HepG2 (cell line): Measurements from ENCODE around the gene ALOX5. TPM values are rescaled to one million over a fixed set of nuclear protein-coding genes. Genes with fewer than 3 reads are reported as not detected.
A peak's percentile ranks its signal among the peaks of the same experiment; 100 is the strongest.

ENCODE experiments used
- ATAC-seq: fragments of 200-7000 bp; cut with Tn5 transposase; 3 replicates; pipeline ENCODE4 v1.9.1; 2020; ENCODE audit warnings: mild to moderate bottlenecking, moderate library complexity
- BruUV-seq: library from RNA; stranded (reverse); fragments of 400-500 nt; replicated peaks from 2 replicates; lab custom pipeline; 2021; lab: Mats Ljungman, UMichigan
- CTCF ChIA-PET: fragments of 300-600 bp; formaldehyde crosslinking; extraction: SDS; loops from one replicate; lab custom pipeline; 2021; ENCODE audit warnings: low total read pairs, inconsistent platforms, low intra/inter-chr PET ratio; lab: Yijun Ruan, JAX
- POLR2A ChIA-PET: fragments of 350-600 bp; sonication (Branson Sonifier 250); formaldehyde crosslinking; loops from one replicate; lab custom pipeline; 2020; ENCODE audit warnings: antibody characterized with exemption, inconsistent platforms; lab: Yijun Ruan, JAX
- DNase-seq: peaks from one replicate; pipeline ENCODE4 v3.0.0-alpha.2; 2015; ENCODE audit warnings: low spot score
- FAIRE-seq: peaks from 3 replicates; lab custom pipeline; 2011; peaks lifted over from hg19 to GRCh38; lab: Jason Lieb, UNC
- H2AFZ ChIP-seq: one replicate; pipeline ENCODE4 v1.6.1; 2011; ENCODE audit warnings: low read length, inconsistent platforms
- H3K27ac ChIP-seq: fragments of 300-600 bp; 3 replicates; pipeline ENCODE4 v1.8.0; 2011; ENCODE audit warnings: mixed run types, mild to moderate bottlenecking, mixed read lengths, low read length, inconsistent platforms; ENCODE audit not compliant: insufficient read depth; ENCODE audit errors: extremely low read length
- H3K27me3 ChIP-seq, 2 experiments: fragments of 200-600 bp in 1 of 2; 2 replicates in 1 of 2; 3 replicates in 1 of 2; pipeline versions ENCODE4 v1.6.0 to v1.8.0; 2011; ENCODE audit warnings: low read length in 2 of 2, mild to moderate bottlenecking in 2 of 2, moderate library complexity in 2 of 2, inconsistent platforms in 1 of 2; ENCODE audit not compliant: insufficient read depth in 2 of 2, control insufficient read depth in 1 of 2
- H3K36me3 ChIP-seq, 2 experiments: fragments of 200-600 bp in 1 of 2; replicated peaks in 1 of 2; 2 replicates in 1 of 2; 3 replicates in 1 of 2; pipeline versions ENCODE4 v1.5.1 to v1.8.0; 2011; ENCODE audit warnings: low read length in 2 of 2, inconsistent platforms in 1 of 2; ENCODE audit not compliant: insufficient read depth in 2 of 2, control insufficient read depth in 1 of 2
- H3K4me1 ChIP-seq: 2 replicates; pipeline ENCODE4 v1.5.1; 2012; ENCODE audit warnings: low read length, inconsistent platforms; ENCODE audit not compliant: insufficient read depth
- H3K4me2 ChIP-seq: 2 replicates; pipeline ENCODE4 v1.6.0; 2011; ENCODE audit warnings: low read depth, low read length, inconsistent platforms
- H3K4me3 ChIP-seq, 3 experiments: fragments of 200-600 bp in 1 of 3; sonication (generic), shearing (Covaris generic) in 1 of 3; replicated peaks in 1 of 3; 2 replicates each; pipeline ENCODE4 v1.5.1; 2011 to 2016; ENCODE audit warnings: low read length in 3 of 3, inconsistent platforms in 2 of 3, low read depth in 2 of 3, mild to moderate bottlenecking in 2 of 3, control low read depth in 1 of 3, mixed read lengths in 1 of 3; ENCODE audit not compliant: insufficient read depth in 1 of 3
- H3K79me2 ChIP-seq: one replicate; pipeline ENCODE4 v1.6.1; 2011; ENCODE audit warnings: low read length, inconsistent platforms; ENCODE audit not compliant: insufficient read depth
- H3K9ac ChIP-seq: 2 replicates; pipeline ENCODE4 v1.6.0; 2011; ENCODE audit warnings: mild to moderate bottlenecking, low read depth, low read length, inconsistent platforms; ENCODE audit not compliant: insufficient read depth
- H3K9me3 ChIP-seq: 2 replicates; pipeline ENCODE4 v1.5.1; 2012; ENCODE audit warnings: mild to moderate bottlenecking, low read length
- H4K20me1 ChIP-seq: 2 replicates; pipeline ENCODE4 v1.6.0; 2011; ENCODE audit warnings: inconsistent platforms, mild to moderate bottlenecking, low read length, moderate library complexity; ENCODE audit not compliant: insufficient read depth
- MLXIP ChIP-seq: sonication (generic); formaldehyde crosslinking; IDR thresholded peaks from 2 replicates; pipeline ENCODE4 v1.9.0; 2021; ENCODE audit warnings: missing genetic modification reagents, borderline replicate concordance
- PITX1 ChIP-seq: sonication (generic); formaldehyde crosslinking; IDR thresholded peaks from 2 replicates; pipeline ENCODE4 v1.5.1; 2020; ENCODE audit warnings: mild to moderate bottlenecking, missing genetic modification reagents
- ZNF296 ChIP-seq: sonication (generic); formaldehyde crosslinking; conservative IDR thresholded peaks from 2 replicates; pipeline ENCODE4 v1.5.0; 2020; ENCODE audit warnings: mild to moderate bottlenecking, missing genetic modification reagents
- ZNF484 ChIP-seq: sonication (generic); formaldehyde crosslinking; IDR thresholded peaks from 2 replicates; pipeline ENCODE4 v1.5.1; 2020; ENCODE audit warnings: mild to moderate bottlenecking, low read depth, missing genetic modification reagents, borderline replicate concordance
- ZNF672 ChIP-seq: sonication (generic); formaldehyde crosslinking; IDR thresholded peaks from 2 replicates; pipeline ENCODE4 v1.8.1; 2022; ENCODE audit warnings: missing genetic modification reagents
- WGBS: methylation state at CpG from one replicate; pipeline ENCODE4 v1.1.6; 2017; ENCODE audit warnings: low lambda C conversion rate; 5-methylcytosine and 5-hydroxymethylcytosine counted together
- in situ Hi-C: cut with HindIII; loops from 2 replicates; pipeline ENCODE4 v1.10.0; 2017; ENCODE audit warnings: low pct_unique_long_range_greater_than_20kb; ENCODE audit not compliant: extremely low pct_ligation_motif_present
- intact Hi-C: fragments of 100-400 bp; cut with micrococcal nuclease; formaldehyde crosslinking; loops from one replicate; pipeline ENCODE4 v1.10.0; 2022; ENCODE audit not compliant: unreplicated experiment
- polyA plus RNA-seq, 8 experiments: library from polyadenylated mRNA; depleted of rRNA in 3 of 8; stranded (reverse) in 7 of 8; unstranded in 1 of 8; fragments of >200 nt; fragmentation: Illumina TruSeq in 4 of 8; extraction: Trizol in 4 of 8; gene quantifications; 2 replicates each; pipeline versions ENCODE4 v1.2.1 to v1.2.3, GENCODE V29; 2011 to 2016; ENCODE audit warnings: low read depth in 4 of 8, missing spikeins in 1 of 8, mixed read lengths in 1 of 8; ENCODE audit not compliant: insufficient read depth in 1 of 8
- total RNA-seq, 5 experiments: library from RNA; depleted of rRNA; stranded (reverse); fragments of >200 nt; fragmentation: Illumina TruSeq; extraction: Trizol; gene quantifications; 2 replicates each; pipeline ENCODE4 v1.2.3, GENCODE V29; 2016; ENCODE audit warnings: low read depth in 1 of 5
- TF ChIP-seq, protein P1 (sequence below): sonication (generic); formaldehyde crosslinking; IDR thresholded peaks from 2 replicates; pipeline ENCODE4 v1.4.0; 2020; ENCODE audit warnings: missing genetic modification reagents
- TF ChIP-seq, protein P2 (sequence below), 2 experiments: IDR thresholded peaks; 2 replicates each; pipeline ENCODE4 v1.6.1; 2011 to 2012; ENCODE audit warnings: low read length in 2 of 2, borderline replicate concordance in 1 of 2, low read depth in 1 of 2, mild to moderate bottlenecking in 1 of 2, moderate library complexity in 1 of 2

Gene ALOX5
- total and polyA plus RNA-seq, 2 of the 13 experiments (the other 11 are each of a cell fraction or from before 2014, with no cell fraction given) = 0.04 TPM; not detected in 1

DNA sequence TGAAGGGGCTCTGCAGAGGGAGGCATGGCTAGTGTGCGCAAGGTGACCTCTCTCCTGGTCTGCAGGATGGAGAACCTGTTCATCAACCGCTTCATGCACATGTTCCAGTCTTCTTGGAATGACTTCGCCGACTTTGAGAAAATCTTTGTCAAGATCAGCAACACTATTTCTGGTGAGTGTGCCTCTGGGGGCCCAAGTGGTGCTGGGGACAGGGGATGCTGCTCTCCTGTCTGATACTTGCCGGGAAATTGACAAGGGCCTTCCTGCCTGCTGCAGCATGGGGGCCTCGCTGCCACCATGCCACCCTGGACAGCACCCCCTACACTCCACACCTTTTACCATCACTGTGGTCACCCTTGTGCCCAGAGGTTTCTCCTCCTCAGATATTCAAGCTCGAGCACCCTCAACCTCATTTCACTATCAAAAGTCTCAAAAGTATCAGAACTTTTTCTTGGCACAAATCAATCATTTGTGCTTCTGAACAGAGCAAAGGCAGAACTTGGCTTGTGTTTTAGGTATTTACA, 50.0 kb downstream of the ALOX5 start:
- in situ Hi-C loops = no loop called here
- ChIA-PET CTCF (no interaction called here), POLR2A (no interaction called here)
- Histone ChIP-seq H3K36me3 (no peaks in the 10 kb centered on the region), H3K4me3 (no peak overlapping the region), H3K4me1 (peaks cover 9% of the 10 kb centered on the region), H3K9ac (no peak overlapping the region), H3K27ac (no peak overlapping the region), H3K4me2 (no peak overlapping the region), H2AFZ (no peak overlapping the region), H3K27me3 (peaks cover 8 to 58% of the 10 kb centered on the region in 2 experiments), H3K9me3 (no peaks in the 10 kb centered on the region), H3K79me2 (no peaks in the 10 kb centered on the region), H4K20me1 (no peaks in the 10 kb centered on the region)
- DNase-seq (no peak), ATAC-seq (no peak), FAIRE-seq (no peak)
- BruUV-seq = no TSS peak
- WGBS = 5% methylated on average over 4 of the region's 7 CpGs
- intact Hi-C loops = no loop called here
- TF ChIP-seq ZNF672 (CRISPR knock-in tag) (no peak), ZNF296 (CRISPR knock-in tag) (no peak), MLXIP (CRISPR knock-in tag) (no peak), PITX1 (CRISPR knock-in tag) (no peak), ZNF484 (CRISPR knock-in tag) (no peak)
- TF ChIP-seq, protein P1, sequence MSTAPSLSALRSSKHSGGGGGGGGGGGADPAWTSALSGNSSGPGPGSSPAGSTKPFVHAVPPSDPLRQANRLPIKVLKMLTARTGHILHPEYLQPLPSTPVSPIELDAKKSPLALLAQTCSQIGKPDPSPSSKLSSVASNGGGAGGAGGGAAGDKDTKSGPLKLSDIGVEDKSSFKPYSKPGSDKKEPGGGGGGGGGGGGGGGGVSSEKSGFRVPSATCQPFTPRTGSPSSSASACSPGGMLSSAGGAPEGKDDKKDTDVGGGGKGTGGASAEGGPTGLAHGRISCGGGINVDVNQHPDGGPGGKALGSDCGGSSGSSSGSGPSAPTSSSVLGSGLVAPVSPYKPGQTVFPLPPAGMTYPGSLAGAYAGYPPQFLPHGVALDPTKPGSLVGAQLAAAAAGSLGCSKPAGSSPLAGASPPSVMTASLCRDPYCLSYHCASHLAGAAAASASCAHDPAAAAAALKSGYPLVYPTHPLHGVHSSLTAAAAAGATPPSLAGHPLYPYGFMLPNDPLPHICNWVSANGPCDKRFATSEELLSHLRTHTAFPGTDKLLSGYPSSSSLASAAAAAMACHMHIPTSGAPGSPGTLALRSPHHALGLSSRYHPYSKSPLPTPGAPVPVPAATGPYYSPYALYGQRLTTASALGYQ (CRISPR knock-in tag) = no peak
- TF ChIP-seq, protein P2, sequence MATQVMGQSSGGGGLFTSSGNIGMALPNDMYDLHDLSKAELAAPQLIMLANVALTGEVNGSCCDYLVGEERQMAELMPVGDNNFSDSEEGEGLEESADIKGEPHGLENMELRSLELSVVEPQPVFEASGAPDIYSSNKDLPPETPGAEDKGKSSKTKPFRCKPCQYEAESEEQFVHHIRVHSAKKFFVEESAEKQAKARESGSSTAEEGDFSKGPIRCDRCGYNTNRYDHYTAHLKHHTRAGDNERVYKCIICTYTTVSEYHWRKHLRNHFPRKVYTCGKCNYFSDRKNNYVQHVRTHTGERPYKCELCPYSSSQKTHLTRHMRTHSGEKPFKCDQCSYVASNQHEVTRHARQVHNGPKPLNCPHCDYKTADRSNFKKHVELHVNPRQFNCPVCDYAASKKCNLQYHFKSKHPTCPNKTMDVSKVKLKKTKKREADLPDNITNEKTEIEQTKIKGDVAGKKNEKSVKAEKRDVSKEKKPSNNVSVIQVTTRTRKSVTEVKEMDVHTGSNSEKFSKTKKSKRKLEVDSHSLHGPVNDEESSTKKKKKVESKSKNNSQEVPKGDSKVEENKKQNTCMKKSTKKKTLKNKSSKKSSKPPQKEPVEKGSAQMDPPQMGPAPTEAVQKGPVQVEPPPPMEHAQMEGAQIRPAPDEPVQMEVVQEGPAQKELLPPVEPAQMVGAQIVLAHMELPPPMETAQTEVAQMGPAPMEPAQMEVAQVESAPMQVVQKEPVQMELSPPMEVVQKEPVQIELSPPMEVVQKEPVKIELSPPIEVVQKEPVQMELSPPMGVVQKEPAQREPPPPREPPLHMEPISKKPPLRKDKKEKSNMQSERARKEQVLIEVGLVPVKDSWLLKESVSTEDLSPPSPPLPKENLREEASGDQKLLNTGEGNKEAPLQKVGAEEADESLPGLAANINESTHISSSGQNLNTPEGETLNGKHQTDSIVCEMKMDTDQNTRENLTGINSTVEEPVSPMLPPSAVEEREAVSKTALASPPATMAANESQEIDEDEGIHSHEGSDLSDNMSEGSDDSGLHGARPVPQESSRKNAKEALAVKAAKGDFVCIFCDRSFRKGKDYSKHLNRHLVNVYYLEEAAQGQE (IDR thresholded peaks at IDR 0.05; ENCODE audit: borderline replicate concordance in 1 of 2, low read depth in 1 of 2, low read length in 2 of 2) = peak in 1 of 2 experiments; percentile 17; a peak in 2 of 4 replicates
